Epithelial cell of esophagus (primary cell): ENCODE results near the gene TTC34.

ENCODE experiments used
- DNase-seq: peaks from one replicate; pipeline ENCODE4 v3.0.0; 2010; ENCODE audit warnings: low read depth
- H3K4me3 ChIP-seq: 2 replicates; pipeline ENCODE4 v1.5.1; 2011; ENCODE audit warnings: mild to moderate bottlenecking, low read length, control low read depth
- TF ChIP-seq, protein P1 (sequence below): IDR thresholded peaks from 2 replicates; pipeline ENCODE4 v1.5.1; 2011; ENCODE audit warnings: low read depth, mild to moderate bottlenecking, low read length, control low read depth, inconsistent platforms; ENCODE audit not compliant: insufficient read depth; ENCODE audit errors: missing control alignments

The TTC34 gene

DNA sequence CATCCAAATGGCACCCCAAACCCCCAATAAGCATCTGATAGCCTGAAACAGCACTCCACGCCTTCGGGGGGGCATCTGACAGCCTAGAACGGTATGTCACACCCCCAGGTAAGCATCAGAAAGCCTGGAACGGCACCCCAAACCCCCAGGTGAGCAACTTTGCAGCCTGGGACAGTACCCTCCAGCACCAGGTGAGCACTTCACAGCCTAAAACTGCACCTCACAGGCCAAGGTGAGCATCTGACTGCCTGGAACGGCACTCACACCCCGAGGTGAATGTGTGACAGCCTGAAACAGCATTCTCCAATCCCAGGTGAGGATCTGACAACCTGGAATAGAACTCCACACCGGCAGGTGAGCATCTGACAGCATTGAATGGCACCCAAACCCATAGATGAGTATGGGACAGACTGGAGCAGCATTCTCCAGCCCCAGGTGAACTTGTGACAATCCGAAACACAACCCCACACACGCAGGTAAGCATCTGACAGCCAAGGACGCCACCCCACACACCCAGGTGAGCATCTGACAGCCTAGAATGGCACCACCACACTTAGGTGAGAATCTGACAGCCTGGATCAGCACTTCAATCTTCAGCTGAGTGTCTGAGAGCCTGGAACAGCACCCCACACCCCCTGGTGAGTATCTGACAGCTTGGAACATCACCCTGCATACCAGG, 150.4 kb downstream of the TTC34 start:
- DNase-seq = no peak
- TF ChIP-seq, protein P1, sequence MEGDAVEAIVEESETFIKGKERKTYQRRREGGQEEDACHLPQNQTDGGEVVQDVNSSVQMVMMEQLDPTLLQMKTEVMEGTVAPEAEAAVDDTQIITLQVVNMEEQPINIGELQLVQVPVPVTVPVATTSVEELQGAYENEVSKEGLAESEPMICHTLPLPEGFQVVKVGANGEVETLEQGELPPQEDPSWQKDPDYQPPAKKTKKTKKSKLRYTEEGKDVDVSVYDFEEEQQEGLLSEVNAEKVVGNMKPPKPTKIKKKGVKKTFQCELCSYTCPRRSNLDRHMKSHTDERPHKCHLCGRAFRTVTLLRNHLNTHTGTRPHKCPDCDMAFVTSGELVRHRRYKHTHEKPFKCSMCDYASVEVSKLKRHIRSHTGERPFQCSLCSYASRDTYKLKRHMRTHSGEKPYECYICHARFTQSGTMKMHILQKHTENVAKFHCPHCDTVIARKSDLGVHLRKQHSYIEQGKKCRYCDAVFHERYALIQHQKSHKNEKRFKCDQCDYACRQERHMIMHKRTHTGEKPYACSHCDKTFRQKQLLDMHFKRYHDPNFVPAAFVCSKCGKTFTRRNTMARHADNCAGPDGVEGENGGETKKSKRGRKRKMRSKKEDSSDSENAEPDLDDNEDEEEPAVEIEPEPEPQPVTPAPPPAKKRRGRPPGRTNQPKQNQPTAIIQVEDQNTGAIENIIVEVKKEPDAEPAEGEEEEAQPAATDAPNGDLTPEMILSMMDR = no peak
- H3K4me3 ChIP-seq = no peak overlapping the region

DNA sequence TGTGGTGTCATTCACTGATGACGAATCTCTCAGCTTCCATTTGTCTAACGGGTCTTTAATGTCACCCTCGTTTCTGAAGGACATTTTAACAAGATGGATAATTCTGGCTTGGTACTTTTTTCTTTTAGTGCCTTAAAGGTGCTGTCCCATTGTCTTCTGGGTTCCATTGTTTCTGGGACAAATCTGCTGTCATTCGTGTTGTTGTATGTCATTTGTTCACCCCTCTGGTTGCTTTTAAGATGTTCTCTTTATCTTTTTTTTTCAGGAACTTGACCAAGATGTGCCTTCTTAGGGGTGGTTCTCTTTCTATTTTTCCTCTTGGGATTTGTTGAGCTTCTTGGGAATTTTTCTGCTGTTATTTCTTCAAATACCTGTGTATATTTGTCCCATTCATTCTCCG, 154.7 kb downstream of the TTC34 start:
- TF ChIP-seq, protein P1 = no peak
- no peak overlapping the region for H3K4me3 ChIP-seq
- DNase-seq = no peak

DNA sequence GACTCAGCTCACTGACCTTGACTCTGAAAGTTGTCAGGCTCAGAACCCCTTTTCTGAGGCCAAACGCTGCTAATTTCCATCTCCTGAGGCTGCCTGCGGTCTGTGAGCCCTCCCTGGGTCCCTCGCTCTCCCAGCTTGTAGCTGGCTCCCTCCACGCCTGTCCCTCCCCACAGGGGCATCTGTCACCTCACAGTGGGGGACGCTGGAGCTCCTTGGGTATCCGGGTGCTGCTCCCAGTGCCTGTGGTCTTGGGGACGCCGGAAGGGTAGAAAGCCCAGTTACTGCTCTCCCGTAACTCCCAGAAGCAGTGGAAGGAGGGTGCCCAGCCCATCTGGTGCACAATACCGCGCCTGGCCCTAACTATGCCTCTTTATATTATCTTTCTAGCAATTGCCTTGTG, 155.7 kb downstream of the TTC34 start:
- H3K4me3 ChIP-seq = no peak overlapping the region
- no peak for DNase-seq
- TF ChIP-seq, protein P1 = no peak

DNA sequence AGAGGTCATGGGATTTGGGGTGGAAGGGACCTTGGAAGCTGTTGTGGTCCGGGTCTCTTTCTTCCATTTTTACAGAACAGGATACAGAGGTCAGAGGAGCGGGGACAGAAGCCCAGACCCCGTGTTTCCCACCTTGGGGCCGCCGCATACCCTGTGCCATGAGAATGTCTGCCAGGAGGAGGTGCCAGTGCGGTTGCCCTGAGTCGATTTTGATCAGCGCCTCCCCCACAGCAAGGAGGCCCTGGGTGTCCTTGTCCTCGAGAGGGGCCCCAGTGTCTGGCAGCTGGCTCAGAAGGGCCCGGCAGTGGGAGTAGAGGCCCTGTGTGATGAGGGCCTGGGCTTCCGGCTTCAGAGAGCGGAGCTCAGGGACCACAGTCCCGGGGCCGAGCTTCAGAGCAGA, 156.3 kb downstream of the TTC34 start:
- DNase-seq = no peak
- TF ChIP-seq, protein P1 = no peak
- no peak overlapping the region for H3K4me3 ChIP-seq

DNA sequence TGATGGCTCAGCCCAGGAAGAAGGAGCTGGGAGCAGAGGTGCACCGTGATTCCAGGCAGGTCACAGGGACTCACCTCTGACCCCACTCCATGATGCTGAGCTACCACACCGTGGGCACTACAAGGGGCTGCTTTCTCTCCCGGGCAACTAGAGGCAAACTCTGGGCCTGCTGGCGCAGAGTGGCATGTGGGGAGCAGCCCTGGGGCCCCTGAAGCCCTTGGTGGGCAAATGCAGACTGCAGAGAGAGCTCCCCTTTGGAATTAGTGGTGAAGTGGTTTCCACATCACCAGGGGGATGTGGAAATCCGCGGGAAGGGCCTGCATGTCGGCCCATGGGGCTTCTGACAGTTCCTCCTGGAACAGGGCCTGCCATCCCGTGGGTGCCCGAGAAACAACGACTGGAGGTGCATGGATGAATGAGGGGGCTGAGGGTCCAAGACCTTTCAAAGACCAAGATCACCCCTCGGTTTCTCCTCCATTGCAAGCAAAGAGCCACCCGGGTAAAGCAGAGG, 156.8 kb downstream of the TTC34 start:
- DNase-seq = no peak
- H3K4me3 ChIP-seq = no peak overlapping the region
- TF ChIP-seq, protein P1 = no peak

DNA sequence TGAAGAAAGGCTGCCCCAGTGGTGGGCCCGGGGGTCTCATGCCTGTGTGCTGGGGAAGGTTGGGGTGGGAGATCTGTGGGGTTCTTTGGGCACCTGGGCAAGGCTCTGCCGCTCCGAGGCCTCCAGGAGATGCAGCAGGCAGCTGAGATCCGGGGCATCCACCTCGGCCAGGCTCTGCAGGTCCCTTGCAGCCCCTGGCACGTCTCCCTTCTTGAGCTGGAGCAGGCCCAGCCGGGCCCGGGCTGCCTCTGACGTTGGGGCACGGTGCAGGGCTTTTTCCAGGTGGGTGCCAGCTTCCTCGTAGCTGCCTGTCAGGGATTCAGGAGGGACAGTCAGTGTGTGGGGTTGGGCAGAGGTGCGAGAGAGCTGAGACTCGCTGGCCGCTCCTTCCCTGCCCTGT, 157.3 kb downstream of the TTC34 start:
- TF ChIP-seq, protein P1 = no peak
- DNase-seq = no peak
- no peak overlapping the region for H3K4me3 ChIP-seq
